Loucy (cell line): Measurements from ENCODE around the gene ZNF521.

ENCODE experiments used
- H2AFZ ChIP-seq: fragments of 200-600 bp; sonication (generic); 2 replicates; pipeline ENCODE4 v1.6.0; 2016; ENCODE audit warnings: antibody characterized with exemption, mild to moderate bottlenecking, low read length, moderate library complexity
- H3F3A ChIP-seq: fragments of 200-600 bp; 2 replicates; pipeline ENCODE4 v1.6.0; 2016; ENCODE audit warnings: antibody characterized with exemption, low read depth, mild to moderate bottlenecking
- H3K27me3 ChIP-seq: fragments of 200-600 bp; sonication (generic); 2 replicates; pipeline ENCODE4 v1.6.1; 2014; ENCODE audit warnings: low read length, mild to moderate bottlenecking; ENCODE audit not compliant: insufficient read depth, poor library complexity, severe bottlenecking
- H3K36me3 ChIP-seq: fragments of 200-600 bp; sonication (generic); 2 replicates; pipeline ENCODE4 v1.6.1; 2016; ENCODE audit warnings: low read length; ENCODE audit not compliant: insufficient read depth
- H3K4me1 ChIP-seq: fragments of 200-600 bp; sonication (generic); 2 replicates; pipeline ENCODE4 v1.5.1; 2014; ENCODE audit warnings: low read length, mild to moderate bottlenecking; ENCODE audit not compliant: insufficient read depth, poor library complexity, severe bottlenecking
- H3K4me2 ChIP-seq: fragments of 200-600 bp; sonication (generic); 2 replicates; pipeline ENCODE4 v1.6.0; 2014; ENCODE audit warnings: antibody characterized with exemption, low read length, low read depth, mild to moderate bottlenecking; ENCODE audit not compliant: poor library complexity, severe bottlenecking
- H3K4me3 ChIP-seq: fragments of 200-600 bp; sonication (generic); 2 replicates; pipeline ENCODE4 v1.5.1; 2014; ENCODE audit warnings: low read length, mild to moderate bottlenecking, mixed read lengths; ENCODE audit not compliant: poor library complexity, severe bottlenecking
- H3K79me2 ChIP-seq: fragments of 200-600 bp; sonication (generic); 2 replicates; pipeline ENCODE4 v1.6.1; 2014; ENCODE audit warnings: low read length; ENCODE audit not compliant: insufficient read depth
- H3K9ac ChIP-seq: fragments of 200-600 bp; sonication (generic); 2 replicates; pipeline ENCODE4 v1.6.0; 2014; ENCODE audit warnings: mild to moderate bottlenecking, low read depth, low read length, moderate library complexity; ENCODE audit not compliant: poor library complexity, severe bottlenecking
- H3K9me2 ChIP-seq: fragments of 200-600 bp; sonication (generic); replicated peaks from 2 replicates; pipeline ENCODE4 v1.6.1; 2016; ENCODE audit warnings: low read depth, low read length, mixed read lengths
- H3K9me3 ChIP-seq: fragments of 200-600 bp; sonication (generic); 2 replicates; pipeline ENCODE4 v1.6.1; 2014; ENCODE audit warnings: mild to moderate bottlenecking, antibody characterized with exemption, low read length, low read depth; ENCODE audit not compliant: insufficient read depth
- H4K20me1 ChIP-seq: fragments of 200-600 bp; sonication (generic); 2 replicates; pipeline ENCODE4 v1.6.0; 2014; ENCODE audit warnings: antibody characterized with exemption, low read length, mild to moderate bottlenecking; ENCODE audit not compliant: insufficient read depth, poor library complexity, severe bottlenecking
- EZH2phosphoT487 ChIP-seq: fragments of 200-600 bp; IDR thresholded peaks from 2 replicates; pipeline ENCODE4 v1.6.1; 2018; ENCODE audit warnings: antibody characterized with exemption, mild to moderate bottlenecking, moderate library complexity, borderline replicate concordance
- TF ChIP-seq, protein P1 (sequence below): fragments of 200-600 bp; sonication (generic); conservative IDR thresholded peaks from 2 replicates; pipeline ENCODE4 v1.5.1; 2014; ENCODE audit warnings: mild to moderate bottlenecking, antibody characterized with exemption, low read length

The ZNF521 gene

DNA sequence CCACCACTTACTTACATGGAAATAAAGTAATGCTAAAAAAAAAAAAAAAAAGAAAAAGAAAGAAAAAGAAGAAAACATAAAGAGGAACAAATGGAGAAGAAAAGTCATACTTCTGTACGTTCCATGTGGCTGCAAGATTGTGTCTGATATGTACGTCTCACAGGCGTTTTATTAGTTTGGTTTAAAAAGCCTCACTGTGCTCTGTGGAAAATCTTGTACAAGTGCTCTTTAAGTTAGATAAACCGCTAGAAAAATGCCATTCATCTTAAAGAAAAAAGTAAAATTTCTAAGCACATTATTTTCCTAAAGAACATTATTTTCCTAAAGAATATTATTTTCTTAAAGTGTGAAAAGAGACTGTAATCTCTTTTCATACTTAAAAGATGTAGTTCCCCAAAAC is 165.1 kb downstream of the ZNF521 start:
- no peak overlapping the region for H2AFZ ChIP-seq

DNA sequence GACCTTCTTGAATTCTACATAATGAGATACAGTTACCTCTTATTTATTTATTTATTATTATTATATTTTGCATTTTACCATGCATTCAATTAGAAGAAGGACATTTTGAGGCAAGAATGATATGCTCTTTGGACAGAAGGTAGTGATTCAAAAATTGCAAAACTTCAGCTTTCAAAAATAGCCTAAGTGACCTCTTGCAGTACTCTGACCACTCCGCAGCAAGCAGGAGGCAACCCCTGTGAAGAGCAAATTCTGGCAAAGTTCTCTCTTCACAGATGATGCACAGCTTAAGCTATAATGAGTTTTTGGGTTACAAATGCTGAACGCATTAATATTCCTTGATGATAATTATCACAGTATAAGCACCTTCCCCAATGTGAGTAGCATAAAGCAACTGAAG is 170.0 kb downstream of the ZNF521 start:
- Histone ChIP-seq H3K27me3 (no peaks in the 10 kb centered on the region), H3K4me2 (no peak overlapping the region)

More for the DNA sequence above, 165.1 kb downstream of the ZNF521 start:
- Histone ChIP-seq H3K4me1 (peaks cover 62% of the 10 kb centered on the region), H3K4me3 (no peak overlapping the region), H4K20me1 (no peaks in the 10 kb centered on the region), H3K27me3 (no peaks in the 10 kb centered on the region), H3K9ac (no peak overlapping the region), H3K36me3 (0 out of 2 replicates have a peak, but pooled peaks cover under 1% of the 10 kb centered on the region), H3K9me2 (no peaks in the 10 kb centered on the region), H3F3A (0 out of 2 replicates have a peak, but pooled peaks cover 3% of the 10 kb centered on the region), H3K79me2 (0 out of 2 replicates have a peak, but pooled peaks cover 3% of the 10 kb centered on the region), H3K4me2 (no peak overlapping the region), H3K9me3 (no peaks in the 10 kb centered on the region)
- TF ChIP-seq, protein P1, sequence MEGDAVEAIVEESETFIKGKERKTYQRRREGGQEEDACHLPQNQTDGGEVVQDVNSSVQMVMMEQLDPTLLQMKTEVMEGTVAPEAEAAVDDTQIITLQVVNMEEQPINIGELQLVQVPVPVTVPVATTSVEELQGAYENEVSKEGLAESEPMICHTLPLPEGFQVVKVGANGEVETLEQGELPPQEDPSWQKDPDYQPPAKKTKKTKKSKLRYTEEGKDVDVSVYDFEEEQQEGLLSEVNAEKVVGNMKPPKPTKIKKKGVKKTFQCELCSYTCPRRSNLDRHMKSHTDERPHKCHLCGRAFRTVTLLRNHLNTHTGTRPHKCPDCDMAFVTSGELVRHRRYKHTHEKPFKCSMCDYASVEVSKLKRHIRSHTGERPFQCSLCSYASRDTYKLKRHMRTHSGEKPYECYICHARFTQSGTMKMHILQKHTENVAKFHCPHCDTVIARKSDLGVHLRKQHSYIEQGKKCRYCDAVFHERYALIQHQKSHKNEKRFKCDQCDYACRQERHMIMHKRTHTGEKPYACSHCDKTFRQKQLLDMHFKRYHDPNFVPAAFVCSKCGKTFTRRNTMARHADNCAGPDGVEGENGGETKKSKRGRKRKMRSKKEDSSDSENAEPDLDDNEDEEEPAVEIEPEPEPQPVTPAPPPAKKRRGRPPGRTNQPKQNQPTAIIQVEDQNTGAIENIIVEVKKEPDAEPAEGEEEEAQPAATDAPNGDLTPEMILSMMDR = no peak
- TF ChIP-seq EZH2phosphoT487 = no peak

DNA sequence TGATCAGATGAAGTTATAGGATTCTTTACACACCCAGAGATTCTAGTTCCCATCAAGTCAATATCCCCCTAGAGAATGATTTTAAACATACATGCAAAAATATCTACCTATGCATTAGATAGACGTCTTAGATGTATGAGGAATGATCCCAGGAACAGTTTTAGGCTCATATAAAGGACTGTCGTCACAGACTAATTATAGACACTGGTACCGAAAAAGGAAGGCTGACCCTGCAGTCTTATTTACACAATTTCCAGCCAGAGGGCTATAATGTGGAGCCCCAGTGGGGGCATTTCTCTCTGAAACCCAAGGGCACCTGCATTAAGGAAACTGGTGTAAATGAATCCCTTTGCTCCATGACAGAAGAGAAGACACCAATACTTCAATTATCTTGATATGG is 170.4 kb downstream of the ZNF521 start:
- H3K79me2 ChIP-seq = peaks cover 7% of the 10 kb centered on the region; the same call in 1 of the 2 replicates

More for the DNA sequence above, 170.0 kb downstream of the ZNF521 start:
- Histone ChIP-seq H3K9ac (no peak overlapping the region), H3F3A (no peaks in the 10 kb centered on the region), H3K36me3 (no peaks in the 10 kb centered on the region), H3K79me2 (peaks cover 7% of the 10 kb centered on the region; the same call in 1 of the 2 replicates), H3K9me3 (no peaks in the 10 kb centered on the region), H3K4me3 (no peak overlapping the region), H4K20me1 (no peaks in the 10 kb centered on the region), H2AFZ (no peak overlapping the region), H3K9me2 (no peaks in the 10 kb centered on the region), H3K4me1 (peaks cover 33% of the 10 kb centered on the region)
- TF ChIP-seq, protein P1 = no peak
- TF ChIP-seq EZH2phosphoT487 = no peak

More for the DNA sequence above, 170.4 kb downstream of the ZNF521 start:
- H3K4me1 ChIP-seq = peaks cover 30% of the 10 kb centered on the region
- H2AFZ ChIP-seq = no peak overlapping the region
- no peaks in the 10 kb centered on the region for H3K9me3 ChIP-seq
- H3K9ac ChIP-seq = no peak overlapping the region
- no peaks in the 10 kb centered on the region for H3K9me2 ChIP-seq
- H3K4me3 ChIP-seq = no peak overlapping the region
- H3F3A ChIP-seq = no peaks in the 10 kb centered on the region
- TF ChIP-seq, protein P1 = no peak
- no peak for TF ChIP-seq EZH2phosphoT487
- no peak overlapping the region for H3K4me2 ChIP-seq
- H3K36me3 ChIP-seq = no peaks in the 10 kb centered on the region
- no peaks in the 10 kb centered on the region for H3K27me3 ChIP-seq
- no peaks in the 10 kb centered on the region for H4K20me1 ChIP-seq
